T-cell (primary cell): ENCODE data around the gene SBNO1. TPM values are rescaled to one million over a fixed set of nuclear protein-coding genes. Genes with fewer than 3 reads are reported as not detected.

Experiments used
- ATAC-seq, 4 experiments: fragments of 200-7000 bp in 3 of 4; fragments of 150-1000 bp in 1 of 4; cut with Tn5 transposase; replicated peaks in 1 of 4; 1 replicate in 3 of 4; 2 replicates in 1 of 4; pipeline ENCODE4 v1.10.0; 2021; ENCODE audit warnings: moderate library complexity in 3 of 4, mild to moderate bottlenecking in 2 of 4, moderate number of reproducible peaks in 1 of 4
- CTCF ChIA-PET, 2 donors: fragments of 300-600 bp; sonication (Branson Sonifier 250); formaldehyde crosslinking; loops; one replicate each; lab custom pipeline; 2022; ENCODE audit warnings: antibody characterized with exemption in 2 of 2; lab: Charles Lee
- POLR2A ChIA-PET, 2 donors: fragments of 300-600 bp; sonication (Branson Sonifier 250); formaldehyde crosslinking; loops; one replicate each; lab custom pipeline; 2022; ENCODE audit warnings: antibody characterized with exemption in 2 of 2; lab: Charles Lee
- DNase-seq, 35 experiments: peaks; one replicate each; pipeline versions ENCODE4 v3.0.0 to v3.0.0-alpha.2; 2013 to 2023
- H3K27ac ChIP-seq: one replicate; pipeline ENCODE4 v1.5.1; 2013; ENCODE audit warnings: low read length
- H3K27me3 ChIP-seq, 2 experiments: replicated peaks in 1 of 2; 1 replicate in 1 of 2; 2 replicates in 1 of 2; pipeline versions ENCODE4 v1.6.1 to v1.7.0; 2013; ENCODE audit warnings: low read length in 1 of 2, mixed read lengths in 1 of 2; ENCODE audit not compliant: control insufficient read depth in 2 of 2, insufficient read depth in 2 of 2; ENCODE audit errors: extremely low read depth in 1 of 2
- H3K36me3 ChIP-seq, 2 donors: 1 replicate in 1 of 2; 2 replicates in 1 of 2; pipeline versions ENCODE4 v1.6.1 to v1.7.0; 2013; ENCODE audit warnings: low read length in 1 of 2; ENCODE audit not compliant: control insufficient read depth in 2 of 2, insufficient read depth in 1 of 2; ENCODE audit errors: extremely low read depth in 1 of 2
- H3K4me1 ChIP-seq, 2 experiments: 1 replicate in 1 of 2; 2 replicates in 1 of 2; pipeline versions ENCODE4 v1.6.1 to v1.7.0; 2013; ENCODE audit warnings: low read length in 2 of 2, mixed read lengths in 1 of 2; ENCODE audit not compliant: insufficient read depth in 2 of 2, control insufficient read depth in 1 of 2; ENCODE audit errors: extremely low read depth in 1 of 2
- H3K4me3 ChIP-seq, 2 donors: 1 replicate in 1 of 2; 2 replicates in 1 of 2; pipeline versions ENCODE4 v1.5.1 to v1.7.0; 2013; ENCODE audit warnings: mild to moderate bottlenecking in 2 of 2, low read length in 1 of 2, moderate library complexity in 1 of 2; ENCODE audit not compliant: control insufficient read depth in 1 of 2; ENCODE audit errors: extremely low read depth in 1 of 2
- H3K9me3 ChIP-seq: 2 replicates; pipeline ENCODE4 v1.7.0; 2013
- H3K27ac Mint-ChIP-seq, 2 donors: one replicate each; pipeline ENCODE4 v1.8.0; 2020 to 2021; ENCODE audit warnings: mild to moderate bottlenecking in 2 of 2, mixed read lengths in 2 of 2
- H3K27me3 Mint-ChIP-seq, 2 donors: one replicate each; pipeline ENCODE4 v1.8.0; 2021 to 2022; ENCODE audit warnings: mixed read lengths in 2 of 2
- H3K36me3 Mint-ChIP-seq: one replicate; pipeline ENCODE4 v1.8.0; 2021; ENCODE audit warnings: mixed read lengths
- H3K4me1 Mint-ChIP-seq, 3 donors: one replicate each; pipeline ENCODE4 v1.8.0; 2020 to 2022; ENCODE audit warnings: mixed read lengths in 3 of 3, mild to moderate bottlenecking in 1 of 3
- H3K4me3 Mint-ChIP-seq, 3 donors: one replicate each; pipeline ENCODE4 v1.8.0; 2020 to 2022; ENCODE audit warnings: mild to moderate bottlenecking in 3 of 3, mixed read lengths in 3 of 3, moderate library complexity in 3 of 3
- H3K9me3 Mint-ChIP-seq, 3 donors: one replicate each; pipeline ENCODE4 v1.8.0; 2020 to 2022; ENCODE audit warnings: mixed read lengths in 3 of 3
- WGBS: methylation state at CpG from one replicate; pipeline ENCODE4 v1.1.5; 2013; ENCODE audit warnings: missing lambda C conversion rate; ENCODE audit not compliant: insufficient coverage; 5-methylcytosine and 5-hydroxymethylcytosine counted together
- total RNA-seq, 35 experiments: library from RNA in 6 of 35; stranded (reverse) in 6 of 35; fragments of 120-200 nt in 1 of 35; gene quantifications; one replicate each; pipeline versions ENCODE4 v1.2.1 to v1.2.4 and lab custom pipeline; 2013 to 2026

SBNO1 gene
- total RNA-seq, 5 donors from 2014 or later (not counting 1 experiment from before 2014, with no cell fraction given), result 36.1 to 42.1 (median 38.6) TPM

GRCh38 chr12:123278101-123278627 is 86.5 kb downstream of the SBNO1 start:
- DNase-seq (no peak), ATAC-seq (no peak)
- Mint-ChIP-seq H3K27me3 (no peaks in the 10 kb centered on the region), H3K36me3 (no peaks in the 10 kb centered on the region), H3K4me3 (no peak overlapping the region), H3K9me3 (no peaks in the 10 kb centered on the region), H3K4me1 (peaks cover 0 to 3% (median 0%) of the 10 kb centered on the region in 3 donors), H3K27ac (no peak overlapping the region)
- Histone ChIP-seq H3K27me3 (no peaks in the 10 kb centered on the region), H3K4me1 (no peaks in the 10 kb centered on the region), H3K9me3 (no peaks in the 10 kb centered on the region), H3K27ac (no peak overlapping the region), H3K36me3 (no peaks in the 10 kb centered on the region), H3K4me3 (no peak overlapping the region)
- 20% methylated on average over 1 of the region's 2 CpGs for WGBS
- ChIA-PET CTCF (interaction anchor here (0.6 to 0.7 kb wide), 3 partner anchors 25 to 1075 kb away, joined by 3 to 6 read pairs (median 4); no protein-coding TSS in a partner anchor), POLR2A (no interaction called here)

- CTCF ChIA-PET, result no interaction called here
- ATAC-seq (no peak), DNase-seq (no peak)
- H3K27ac ChIP-seq, result no peak overlapping the region
- no peaks in the 10 kb centered on the region for H3K36me3 ChIP-seq
- POLR2A ChIA-PET, result no interaction called here
- H3K4me1 Mint-ChIP-seq, result peaks cover 11 to 27% (median 27%) of the 10 kb centered on the region in 3 donors
- H3K27me3 Mint-ChIP-seq, result no peaks in the 10 kb centered on the region
- H3K4me1 ChIP-seq, result peaks cover 13 to 35% of the 10 kb centered on the region in 2 experiments
- H3K27me3 ChIP-seq, result peaks cover 0 to 5% of the 10 kb centered on the region in 2 experiments
- H3K4me3 ChIP-seq, result no peak overlapping the region
- peak overlapping the region; percentile 49 to 66 (median 62) for H3K4me3 Mint-ChIP-seq
- H3K9me3 ChIP-seq, result no peaks in the 10 kb centered on the region
- no peak overlapping the region for H3K27ac Mint-ChIP-seq
- H3K9me3 Mint-ChIP-seq, result no peaks in the 10 kb centered on the region
- 91% methylated on average over 14 of the region's 15 CpGs for WGBS
- H3K36me3 Mint-ChIP-seq, result no peaks in the 10 kb centered on the region
These were observed 91.5 kb downstream of the SBNO1 start for GRCh38 chr12:123273166-123273565.

DNA sequence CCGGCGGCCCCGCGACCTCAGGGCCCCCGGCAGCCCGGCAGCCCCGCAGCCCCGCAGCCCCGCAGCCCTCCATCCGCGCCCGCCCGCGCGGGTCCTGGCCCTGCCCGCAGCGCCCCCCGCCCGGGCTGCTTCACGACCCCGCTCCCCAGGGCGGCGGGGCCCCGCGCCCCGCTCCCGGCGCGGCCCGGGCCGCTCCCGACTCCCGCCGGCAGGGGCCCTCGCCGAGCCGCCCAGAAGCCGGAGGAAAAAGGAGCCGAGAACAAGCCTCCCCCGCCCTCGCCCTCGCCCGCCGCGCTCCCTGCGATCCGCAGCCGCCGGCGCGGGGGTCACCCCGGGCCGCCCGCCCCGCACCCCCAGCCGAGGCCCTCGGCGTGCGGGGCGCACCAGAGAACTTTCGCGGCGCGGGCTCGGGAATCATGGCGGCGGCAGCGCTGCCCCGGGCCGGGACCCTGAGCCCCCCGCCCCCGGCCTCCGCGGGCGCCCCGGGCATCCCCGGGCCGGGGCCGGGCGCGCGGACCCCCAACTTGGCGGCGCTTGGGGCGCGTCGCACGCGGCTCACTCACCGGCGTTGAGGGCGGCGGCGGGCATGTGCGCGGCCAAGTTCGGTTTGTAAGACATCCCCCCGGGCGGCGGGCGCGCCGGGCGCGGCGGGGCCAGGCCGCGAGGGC is 93.5 kb downstream of the SBNO1 start:
- WGBS, result under 1% methylated on average over 106 of the region's 108 CpGs

GRCh38 chr12:123270214-123271000 is 94.2 kb downstream of the SBNO1 start:
- Mint-ChIP-seq H3K4me1 (peaks cover 15 to 30% (median 28%) of the 10 kb centered on the region in 3 donors), H3K36me3 (no peaks in the 10 kb centered on the region), H3K4me3 (peak overlapping the region; percentile 77 to 79 (median 79)), H3K27ac (peak overlapping the region; percentile 28 to 75), H3K9me3 (no peaks in the 10 kb centered on the region), H3K27me3 (no peaks in the 10 kb centered on the region)
- CTCF ChIA-PET, result interaction anchor here (0.6 kb wide), 3 partner anchors 95 to 770 kb away, joined by 3 to 4 read pairs (median 3); partner anchors contain the start of gene ZCCHC8 (in 1 of the 2)
- Histone ChIP-seq H3K27me3 (peaks cover 0 to 5% of the 10 kb centered on the region in 2 experiments), H3K27ac (no peak overlapping the region), H3K36me3 (peaks cover 0 to 2% of the 10 kb centered on the region in 2 donors), H3K9me3 (no peaks in the 10 kb centered on the region), H3K4me1 (peaks cover 13 to 39% of the 10 kb centered on the region in 2 experiments), H3K4me3 (peak overlapping the region; percentile 48 to 58)
- peak in 2 of 35 experiments; percentile 14 to 20 for DNase-seq
- WGBS, result 2% methylated on average over 43 of the region's 51 CpGs
- POLR2A ChIA-PET, result interaction anchor here (0.5 to 0.6 kb wide), 2 partner anchors 33 to 91 kb away, joined by 4 to 5 read pairs; no protein-coding TSS in a partner anchor
- peak in 3 of 4 experiments; percentile 1 for ATAC-seq

More for the DNA sequence above, 93.5 kb downstream of the SBNO1 start:
- Mint-ChIP-seq H3K27ac (no peak overlapping the region), H3K4me3 (no peak overlapping the region), H3K27me3 (no peaks in the 10 kb centered on the region), H3K36me3 (no peaks in the 10 kb centered on the region), H3K9me3 (no peaks in the 10 kb centered on the region), H3K4me1 (peaks cover 15 to 30% (median 28%) of the 10 kb centered on the region in 3 donors)
- H3K27me3 ChIP-seq, result peaks cover 0 to 5% of the 10 kb centered on the region in 2 experiments
- POLR2A ChIA-PET, result interaction anchor here in 1 of 2 donors (0.6 kb wide), 1 partner anchor 90 kb away, joined by 5 read pairs; no protein-coding TSS in a partner anchor
- CTCF ChIA-PET, result interaction anchor here (0.6 kb wide), 2 partner anchors 94 to 95 kb away, joined by 3 to 4 read pairs; no protein-coding TSS in a partner anchor
- no peaks in the 10 kb centered on the region for H3K36me3 ChIP-seq
- peaks cover 13 to 39% of the 10 kb centered on the region in 2 experiments for H3K4me1 ChIP-seq
- peak; percentile 83 to 86 (median 84) for ATAC-seq
- H3K27ac ChIP-seq, result no peak overlapping the region
- peak overlapping the region in 1 of 2 donors; percentile 58 for H3K4me3 ChIP-seq
- DNase-seq, result peak; percentile 36 to 82 (median 66)
- no peaks in the 10 kb centered on the region for H3K9me3 ChIP-seq

DNA sequence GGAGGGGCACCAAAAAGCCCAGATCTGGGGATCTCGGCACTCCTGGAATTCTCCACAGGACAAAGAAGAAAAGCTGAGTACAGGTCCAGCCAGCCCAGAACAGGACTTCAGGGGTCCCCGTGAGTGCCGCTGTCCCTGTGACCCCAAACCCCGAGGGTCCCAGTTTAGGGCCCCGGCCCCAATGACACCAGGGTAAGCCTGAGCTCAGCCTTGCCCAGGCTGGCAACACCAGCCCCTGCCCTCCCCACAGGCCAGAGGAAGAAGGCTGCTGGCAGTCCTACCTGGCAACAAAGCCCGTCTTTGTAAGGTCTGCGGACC is 94.8 kb downstream of the SBNO1 start:
- no peak for ATAC-seq
- Histone ChIP-seq H3K4me3 (peak overlapping the region; percentile 48 to 58), H3K36me3 (peaks cover 0 to 2% of the 10 kb centered on the region in 2 donors), H3K9me3 (no peaks in the 10 kb centered on the region), H3K4me1 (peaks cover 13 to 39% of the 10 kb centered on the region in 2 experiments), H3K27me3 (peaks cover 0 to 5% of the 10 kb centered on the region in 2 experiments), H3K27ac (no peak overlapping the region)
- WGBS, result 9% methylated on average over 5 of the region's 7 CpGs
- Mint-ChIP-seq H3K4me1 (peaks cover 15 to 30% (median 28%) of the 10 kb centered on the region in 3 donors), H3K27me3 (no peaks in the 10 kb centered on the region), H3K4me3 (peak overlapping the region; percentile 77 to 79 (median 79)), H3K9me3 (no peaks in the 10 kb centered on the region), H3K36me3 (no peaks in the 10 kb centered on the region), H3K27ac (peak overlapping the region; percentile 27 to 75)
- ChIA-PET POLR2A (interaction anchor here in 1 of 2 donors (0.5 to 0.6 kb wide), 2 partner anchors 34 to 167 kb away, joined by 3 to 4 read pairs; no protein-coding TSS in a partner anchor), CTCF (no interaction called here)
- peak in 2 of 35 experiments; percentile 14 to 33 for DNase-seq
